GM23338 (cell line): ENCODE measurements around the gene PAX4. TPM values are rescaled to one million over a fixed set of nuclear protein-coding genes. Genes with fewer than 3 reads are reported as not detected.

Experiments used
- ATAC-seq: fragments of 200-7000 bp; cut with Tn5 transposase; 3 replicates; pipeline ENCODE4 v1.9.1; 2020
- DNase-seq: peaks from one replicate; pipeline ENCODE4 v3.0.0-alpha.2; 2015; ENCODE audit warnings: low spot score
- H2AFZ ChIP-seq: fragments of 200-600 bp; sonication (generic); 2 replicates; pipeline ENCODE4 v1.8.0; 2016; ENCODE audit warnings: antibody characterized with exemption, mild to moderate bottlenecking, moderate library complexity
- H3F3A ChIP-seq: fragments of 200-600 bp; sonication (generic); replicated peaks from 2 replicates; pipeline ENCODE4 v1.8.0; 2017; ENCODE audit warnings: antibody characterized with exemption, mixed run types, low read depth
- H3K27ac ChIP-seq: fragments of 200-600 bp; sonication (generic); 2 replicates; pipeline ENCODE4 v1.6.1; 2016; ENCODE audit warnings: low read depth
- H3K27me3 ChIP-seq: fragments of 200-600 bp; sonication (generic); 2 replicates; pipeline ENCODE4 v1.8.0; 2016; ENCODE audit warnings: mild to moderate bottlenecking, mixed run types, moderate library complexity; ENCODE audit not compliant: insufficient read depth
- H3K36me3 ChIP-seq: fragments of 200-600 bp; sonication (generic); 2 replicates; pipeline ENCODE4 v1.8.0; 2016; ENCODE audit warnings: mild to moderate bottlenecking; ENCODE audit not compliant: insufficient read depth
- H3K4me1 ChIP-seq: fragments of 200-600 bp; sonication (generic); 2 replicates; pipeline ENCODE4 v1.8.0; 2016; ENCODE audit warnings: mild to moderate bottlenecking, moderate library complexity; ENCODE audit not compliant: insufficient read depth
- H3K4me2 ChIP-seq: fragments of 200-600 bp; sonication (generic); 2 replicates; pipeline ENCODE4 v1.7.1; 2017; ENCODE audit warnings: mixed run types
- H3K4me3 ChIP-seq: fragments of 200-600 bp; sonication (generic); 2 replicates; pipeline ENCODE4 v1.6.1; 2016; ENCODE audit warnings: mixed run types
- H3K79me2 ChIP-seq: fragments of 200-600 bp; sonication (generic); replicated peaks from 2 replicates; pipeline ENCODE4 v1.8.0; 2017; ENCODE audit warnings: mild to moderate bottlenecking; ENCODE audit not compliant: insufficient read depth
- H3K9me2 ChIP-seq: fragments of 200-600 bp; sonication (generic); 2 replicates; pipeline ENCODE4 v1.8.0; 2017; ENCODE audit not compliant: insufficient read depth
- H4K20me1 ChIP-seq: fragments of 200-600 bp; sonication (generic); replicated peaks from 2 replicates; pipeline ENCODE4 v1.8.0; 2017; ENCODE audit warnings: mild to moderate bottlenecking; ENCODE audit not compliant: insufficient read depth
- H3K27ac Mint-ChIP-seq: 2 replicates; pipeline ENCODE4 v1.8.0; 2020; ENCODE audit warnings: inconsistent platforms, mild to moderate bottlenecking, moderate library complexity, mixed read lengths
- H3K27me3 Mint-ChIP-seq: 3 replicates; pipeline ENCODE4 v1.8.0; 2022; ENCODE audit warnings: low read depth, mild to moderate bottlenecking, moderate library complexity, mixed read lengths, inconsistent platforms; ENCODE audit not compliant: insufficient read depth, poor library complexity
- H3K36me3 Mint-ChIP-seq: 3 replicates; pipeline ENCODE4 v1.8.0; 2021; ENCODE audit warnings: low read depth, mild to moderate bottlenecking, inconsistent platforms, moderate library complexity, mixed read lengths
- H3K4me1 Mint-ChIP-seq: 3 replicates; pipeline ENCODE4 v1.8.0; 2020; ENCODE audit warnings: mild to moderate bottlenecking, inconsistent platforms, mixed read lengths
- H3K4me3 Mint-ChIP-seq: 3 replicates; pipeline ENCODE4 v1.8.0; 2021; ENCODE audit warnings: moderate library complexity, mild to moderate bottlenecking, inconsistent platforms, mixed read lengths
- H3K9me3 Mint-ChIP-seq: 3 replicates; pipeline ENCODE4 v1.8.0; 2020; ENCODE audit warnings: moderate library complexity, mild to moderate bottlenecking, inconsistent platforms, mixed read lengths
- CREB1 ChIP-seq: fragments of 250-450 bp; sonication (Bioruptor Pico); IDR thresholded peaks from 2 replicates; pipeline ENCODE4 v1.5.0; 2020; ENCODE audit warnings: low read depth, mild to moderate bottlenecking, moderate library complexity
- EZH2 ChIP-seq: fragments of 200-600 bp; sonication (generic); IDR thresholded peaks from one replicate; pipeline ENCODE4 v1.8.0; 2017; ENCODE audit warnings: antibody characterized with exemption, mild to moderate bottlenecking, low read depth; ENCODE audit not compliant: unreplicated experiment
- EZH2phosphoT487 ChIP-seq: fragments of 200-600 bp; sonication (generic); IDR thresholded peaks from one replicate; pipeline ENCODE4 v1.8.1; 2018; ENCODE audit warnings: antibody characterized with exemption; ENCODE audit not compliant: unreplicated experiment
- JUNB ChIP-seq: IDR thresholded peaks from one replicate; pipeline ENCODE4 v1.6.1; 2016; ENCODE audit warnings: antibody characterized with exemption; ENCODE audit not compliant: unreplicated experiment
- NANOG ChIP-seq: IDR thresholded peaks from 2 replicates; pipeline ENCODE4 v1.6.1; 2016; ENCODE audit warnings: antibody characterized with exemption, borderline replicate concordance
- POLR2AphosphoS5 ChIP-seq: IDR thresholded peaks from 2 replicates; pipeline ENCODE4 v1.6.1; 2016; ENCODE audit warnings: antibody characterized with exemption, low read depth
- STAT1 ChIP-seq: IDR thresholded peaks from one replicate; pipeline ENCODE4 v1.6.1; 2016; ENCODE audit warnings: antibody characterized with exemption; ENCODE audit not compliant: unreplicated experiment
- ZNF114 ChIP-seq: fragments of 250-450 bp; sonication (Bioruptor Pico); IDR thresholded peaks from 2 replicates; pipeline ENCODE4 v1.5.0; 2020; ENCODE audit warnings: mild to moderate bottlenecking, moderate library complexity
- ZNF331 ChIP-seq: fragments of 250-450 bp; sonication (Bioruptor Pico); IDR thresholded peaks from 2 replicates; pipeline ENCODE4 v1.5.0; 2020; ENCODE audit warnings: low read depth, mild to moderate bottlenecking, moderate library complexity
- polyA plus RNA-seq: library from polyadenylated mRNA; unstranded; fragments of >200 nt; fragmentation: Nextera tagmentation; extraction: Ambion mirVana; gene quantifications from 2 replicates; pipeline ENCODE4 v1.2.1, GENCODE V29; 2016
- total RNA-seq: library from RNA; depleted of rRNA; stranded (reverse); fragments of >200 nt; shearing (Covaris generic); gene quantifications from 2 replicates; pipeline ENCODE4 v1.2.3, GENCODE V29; 2014
- TF ChIP-seq, protein P1 (sequence below): fragments of 250-450 bp; sonication (Bioruptor Pico); IDR thresholded peaks from 2 replicates; pipeline ENCODE4 v1.5.0; 2020; ENCODE audit warnings: mild to moderate bottlenecking, moderate library complexity
- TF ChIP-seq, protein P2 (sequence below): IDR thresholded peaks from 2 replicates; pipeline ENCODE4 v1.6.1; 2016; ENCODE audit warnings: antibody characterized with exemption
- TF ChIP-seq, protein P3 (sequence below): IDR thresholded peaks from one replicate; pipeline ENCODE4 v1.6.1; 2018; ENCODE audit warnings: antibody characterized with exemption; ENCODE audit not compliant: unreplicated experiment
- TF ChIP-seq, protein P4 (sequence below), 2 experiments: fragments of 200-600 bp in 1 of 2; sonication (generic) in 1 of 2; conservative IDR thresholded peaks; 2 replicates each; pipeline versions ENCODE4 v1.5.1 to v1.6.1; 2016 to 2017; ENCODE audit warnings: antibody characterized with exemption in 2 of 2, low read depth in 2 of 2, mild to moderate bottlenecking in 2 of 2, moderate library complexity in 1 of 2

Gene PAX4
- total and polyA plus RNA-seq, 2 experiments from 2014 or later, result not detected

DNA sequence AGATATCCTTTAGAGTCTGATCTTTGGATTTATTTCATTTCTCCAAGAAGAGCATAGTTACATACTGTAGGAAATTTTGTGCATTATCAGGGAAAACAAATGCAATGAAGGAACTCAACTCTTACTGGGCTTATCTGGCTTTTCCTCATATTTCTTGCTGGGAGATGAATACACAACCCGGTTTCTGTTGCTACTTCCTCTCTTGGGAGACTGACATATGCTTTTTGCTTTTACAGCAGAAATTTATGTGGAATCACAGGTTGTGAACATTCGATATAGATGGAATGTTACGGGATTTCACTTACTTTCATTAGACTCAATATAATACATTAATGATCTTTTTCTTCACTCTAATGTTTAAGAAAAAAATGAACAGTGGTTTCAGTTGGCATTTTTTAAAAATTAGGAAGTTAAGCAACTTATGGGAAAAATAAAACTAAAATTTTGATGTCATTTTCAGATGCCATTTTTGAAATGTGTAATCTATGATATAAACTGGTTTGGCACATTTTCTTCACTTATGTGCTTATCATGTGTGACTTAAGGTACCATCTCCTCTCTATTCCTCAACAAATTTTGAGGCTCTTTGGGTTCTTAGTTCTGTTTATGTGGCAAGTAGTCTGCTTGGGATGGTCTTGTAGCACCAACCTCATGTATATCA is 41.2 kb upstream of the PAX4 start:
- DNase-seq (no peak), ATAC-seq (no peak)
- Histone ChIP-seq H3K4me3 (no peak overlapping the region), H3K27ac (peak overlapping the region; percentile 65), H4K20me1 (peaks cover 65% of the 10 kb centered on the region), H3K4me1 (peaks cover 77% of the 10 kb centered on the region), H3K9me2 (no peaks in the 10 kb centered on the region), H3K27me3 (no peaks in the 10 kb centered on the region), H2AFZ (no peak overlapping the region), H3F3A (no peaks in the 10 kb centered on the region), H3K4me2 (no peak overlapping the region), H3K36me3 (no peaks in the 10 kb centered on the region), H3K79me2 (peaks cover 100% of the 10 kb centered on the region)
- TF ChIP-seq ZNF331 (CRISPR knock-in tag) (no peak), EZH2 (no peak), POLR2AphosphoS5 (no peak), CREB1 (no peak), EZH2phosphoT487 (no peak), ZNF114 (CRISPR knock-in tag) (no peak), STAT1 (no peak), JUNB (no peak), NANOG (no peak)
- TF ChIP-seq, protein P1, sequence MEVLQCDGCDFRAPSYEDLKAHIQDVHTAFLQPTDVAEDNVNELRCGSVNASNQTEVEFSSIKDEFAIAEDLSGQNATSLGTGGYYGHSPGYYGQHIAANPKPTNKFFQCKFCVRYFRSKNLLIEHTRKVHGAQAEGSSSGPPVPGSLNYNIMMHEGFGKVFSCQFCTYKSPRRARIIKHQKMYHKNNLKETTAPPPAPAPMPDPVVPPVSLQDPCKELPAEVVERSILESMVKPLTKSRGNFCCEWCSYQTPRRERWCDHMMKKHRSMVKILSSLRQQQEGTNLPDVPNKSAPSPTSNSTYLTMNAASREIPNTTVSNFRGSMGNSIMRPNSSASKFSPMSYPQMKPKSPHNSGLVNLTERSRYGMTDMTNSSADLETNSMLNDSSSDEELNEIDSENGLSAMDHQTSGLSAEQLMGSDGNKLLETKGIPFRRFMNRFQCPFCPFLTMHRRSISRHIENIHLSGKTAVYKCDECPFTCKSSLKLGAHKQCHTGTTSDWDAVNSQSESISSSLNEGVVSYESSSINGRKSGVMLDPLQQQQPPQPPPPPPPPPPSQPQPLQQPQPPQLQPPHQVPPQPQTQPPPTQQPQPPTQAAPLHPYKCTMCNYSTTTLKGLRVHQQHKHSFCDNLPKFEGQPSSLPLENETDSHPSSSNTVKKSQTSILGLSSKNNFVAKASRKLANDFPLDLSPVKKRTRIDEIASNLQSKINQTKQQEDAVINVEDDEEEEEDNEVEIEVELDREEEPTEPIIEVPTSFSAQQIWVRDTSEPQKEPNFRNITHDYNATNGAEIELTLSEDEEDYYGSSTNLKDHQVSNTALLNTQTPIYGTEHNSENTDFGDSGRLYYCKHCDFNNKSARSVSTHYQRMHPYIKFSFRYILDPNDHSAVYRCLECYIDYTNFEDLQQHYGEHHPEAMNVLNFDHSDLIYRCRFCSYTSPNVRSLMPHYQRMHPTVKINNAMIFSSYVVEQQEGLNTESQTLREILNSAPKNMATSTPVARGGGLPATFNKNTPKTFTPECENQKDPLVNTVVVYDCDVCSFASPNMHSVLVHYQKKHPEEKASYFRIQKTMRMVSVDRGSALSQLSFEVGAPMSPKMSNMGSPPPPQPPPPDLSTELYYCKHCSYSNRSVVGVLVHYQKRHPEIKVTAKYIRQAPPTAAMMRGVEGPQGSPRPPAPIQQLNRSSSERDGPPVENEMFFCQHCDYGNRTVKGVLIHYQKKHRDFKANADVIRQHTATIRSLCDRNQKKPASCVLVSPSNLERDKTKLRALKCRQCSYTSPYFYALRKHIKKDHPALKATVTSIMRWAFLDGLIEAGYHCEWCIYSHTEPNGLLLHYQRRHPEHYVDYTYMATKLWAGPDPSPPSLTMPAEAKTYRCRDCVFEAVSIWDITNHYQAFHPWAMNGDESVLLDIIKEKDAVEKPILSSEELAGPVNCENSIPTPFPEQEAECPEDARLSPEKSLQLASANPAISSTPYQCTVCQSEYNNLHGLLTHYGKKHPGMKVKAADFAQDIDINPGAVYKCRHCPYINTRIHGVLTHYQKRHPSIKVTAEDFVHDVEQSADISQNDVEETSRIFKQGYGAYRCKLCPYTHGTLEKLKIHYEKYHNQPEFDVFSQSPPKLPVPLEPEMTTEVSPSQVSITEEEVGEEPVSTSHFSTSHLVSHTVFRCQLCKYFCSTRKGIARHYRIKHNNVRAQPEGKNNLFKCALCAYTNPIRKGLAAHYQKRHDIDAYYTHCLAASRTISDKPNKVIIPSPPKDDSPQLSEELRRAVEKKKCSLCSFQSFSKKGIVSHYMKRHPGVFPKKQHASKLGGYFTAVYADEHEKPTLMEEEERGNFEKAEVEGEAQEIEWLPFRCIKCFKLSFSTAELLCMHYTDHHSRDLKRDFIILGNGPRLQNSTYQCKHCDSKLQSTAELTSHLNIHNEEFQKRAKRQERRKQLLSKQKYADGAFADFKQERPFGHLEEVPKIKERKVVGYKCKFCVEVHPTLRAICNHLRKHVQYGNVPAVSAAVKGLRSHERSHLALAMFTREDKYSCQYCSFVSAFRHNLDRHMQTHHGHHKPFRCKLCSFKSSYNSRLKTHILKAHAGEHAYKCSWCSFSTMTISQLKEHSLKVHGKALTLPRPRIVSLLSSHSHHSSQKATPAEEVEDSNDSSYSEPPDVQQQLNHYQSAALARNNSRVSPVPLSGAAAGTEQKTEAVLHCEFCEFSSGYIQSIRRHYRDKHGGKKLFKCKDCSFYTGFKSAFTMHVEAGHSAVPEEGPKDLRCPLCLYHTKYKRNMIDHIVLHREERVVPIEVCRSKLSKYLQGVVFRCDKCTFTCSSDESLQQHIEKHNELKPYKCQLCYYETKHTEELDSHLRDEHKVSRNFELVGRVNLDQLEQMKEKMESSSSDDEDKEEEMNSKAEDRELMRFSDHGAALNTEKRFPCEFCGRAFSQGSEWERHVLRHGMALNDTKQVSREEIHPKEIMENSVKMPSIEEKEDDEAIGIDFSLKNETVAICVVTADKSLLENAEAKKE (CRISPR knock-in tag), result no peak
- TF ChIP-seq, protein P2, sequence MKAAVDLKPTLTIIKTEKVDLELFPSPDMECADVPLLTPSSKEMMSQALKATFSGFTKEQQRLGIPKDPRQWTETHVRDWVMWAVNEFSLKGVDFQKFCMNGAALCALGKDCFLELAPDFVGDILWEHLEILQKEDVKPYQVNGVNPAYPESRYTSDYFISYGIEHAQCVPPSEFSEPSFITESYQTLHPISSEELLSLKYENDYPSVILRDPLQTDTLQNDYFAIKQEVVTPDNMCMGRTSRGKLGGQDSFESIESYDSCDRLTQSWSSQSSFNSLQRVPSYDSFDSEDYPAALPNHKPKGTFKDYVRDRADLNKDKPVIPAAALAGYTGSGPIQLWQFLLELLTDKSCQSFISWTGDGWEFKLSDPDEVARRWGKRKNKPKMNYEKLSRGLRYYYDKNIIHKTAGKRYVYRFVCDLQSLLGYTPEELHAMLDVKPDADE, result no peak
- TF ChIP-seq, protein P3, sequence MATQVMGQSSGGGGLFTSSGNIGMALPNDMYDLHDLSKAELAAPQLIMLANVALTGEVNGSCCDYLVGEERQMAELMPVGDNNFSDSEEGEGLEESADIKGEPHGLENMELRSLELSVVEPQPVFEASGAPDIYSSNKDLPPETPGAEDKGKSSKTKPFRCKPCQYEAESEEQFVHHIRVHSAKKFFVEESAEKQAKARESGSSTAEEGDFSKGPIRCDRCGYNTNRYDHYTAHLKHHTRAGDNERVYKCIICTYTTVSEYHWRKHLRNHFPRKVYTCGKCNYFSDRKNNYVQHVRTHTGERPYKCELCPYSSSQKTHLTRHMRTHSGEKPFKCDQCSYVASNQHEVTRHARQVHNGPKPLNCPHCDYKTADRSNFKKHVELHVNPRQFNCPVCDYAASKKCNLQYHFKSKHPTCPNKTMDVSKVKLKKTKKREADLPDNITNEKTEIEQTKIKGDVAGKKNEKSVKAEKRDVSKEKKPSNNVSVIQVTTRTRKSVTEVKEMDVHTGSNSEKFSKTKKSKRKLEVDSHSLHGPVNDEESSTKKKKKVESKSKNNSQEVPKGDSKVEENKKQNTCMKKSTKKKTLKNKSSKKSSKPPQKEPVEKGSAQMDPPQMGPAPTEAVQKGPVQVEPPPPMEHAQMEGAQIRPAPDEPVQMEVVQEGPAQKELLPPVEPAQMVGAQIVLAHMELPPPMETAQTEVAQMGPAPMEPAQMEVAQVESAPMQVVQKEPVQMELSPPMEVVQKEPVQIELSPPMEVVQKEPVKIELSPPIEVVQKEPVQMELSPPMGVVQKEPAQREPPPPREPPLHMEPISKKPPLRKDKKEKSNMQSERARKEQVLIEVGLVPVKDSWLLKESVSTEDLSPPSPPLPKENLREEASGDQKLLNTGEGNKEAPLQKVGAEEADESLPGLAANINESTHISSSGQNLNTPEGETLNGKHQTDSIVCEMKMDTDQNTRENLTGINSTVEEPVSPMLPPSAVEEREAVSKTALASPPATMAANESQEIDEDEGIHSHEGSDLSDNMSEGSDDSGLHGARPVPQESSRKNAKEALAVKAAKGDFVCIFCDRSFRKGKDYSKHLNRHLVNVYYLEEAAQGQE, result no peak
- TF ChIP-seq, protein P4, sequence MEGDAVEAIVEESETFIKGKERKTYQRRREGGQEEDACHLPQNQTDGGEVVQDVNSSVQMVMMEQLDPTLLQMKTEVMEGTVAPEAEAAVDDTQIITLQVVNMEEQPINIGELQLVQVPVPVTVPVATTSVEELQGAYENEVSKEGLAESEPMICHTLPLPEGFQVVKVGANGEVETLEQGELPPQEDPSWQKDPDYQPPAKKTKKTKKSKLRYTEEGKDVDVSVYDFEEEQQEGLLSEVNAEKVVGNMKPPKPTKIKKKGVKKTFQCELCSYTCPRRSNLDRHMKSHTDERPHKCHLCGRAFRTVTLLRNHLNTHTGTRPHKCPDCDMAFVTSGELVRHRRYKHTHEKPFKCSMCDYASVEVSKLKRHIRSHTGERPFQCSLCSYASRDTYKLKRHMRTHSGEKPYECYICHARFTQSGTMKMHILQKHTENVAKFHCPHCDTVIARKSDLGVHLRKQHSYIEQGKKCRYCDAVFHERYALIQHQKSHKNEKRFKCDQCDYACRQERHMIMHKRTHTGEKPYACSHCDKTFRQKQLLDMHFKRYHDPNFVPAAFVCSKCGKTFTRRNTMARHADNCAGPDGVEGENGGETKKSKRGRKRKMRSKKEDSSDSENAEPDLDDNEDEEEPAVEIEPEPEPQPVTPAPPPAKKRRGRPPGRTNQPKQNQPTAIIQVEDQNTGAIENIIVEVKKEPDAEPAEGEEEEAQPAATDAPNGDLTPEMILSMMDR (conservative IDR thresholded peaks at IDR 0.05; ENCODE audit: low read depth in 2 of 2), result no peak
- H3K4me3 Mint-ChIP-seq, result no peak overlapping the region
- H3K9me3 Mint-ChIP-seq, result no peaks in the 10 kb centered on the region
- no peak overlapping the region; the same call in 1 of the 2 replicates for H3K27ac Mint-ChIP-seq
- H3K27me3 Mint-ChIP-seq, result no peaks in the 10 kb centered on the region
- H3K4me1 Mint-ChIP-seq, result peaks cover 57% of the 10 kb centered on the region
- H3K36me3 Mint-ChIP-seq, result peaks cover 20% of the 10 kb centered on the region
